Eye (tissue), 1 donor: ENCODE measurements around the gene CETP.

ENCODE experiments used
- DNase-seq: peaks from one replicate; pipeline ENCODE4 v3.0.0-alpha.2; 2015

The CETP gene

GRCh38 chr16:57025941-57026777 lies 64.4 kb downstream of the CETP start:
- no peak for DNase-seq

- DNase-seq, result no peak
Measured at GRCh38 chr16:57026778-57027062, 65.0 kb downstream of the CETP start.

- DNase-seq, result no peak
Measured at GRCh38 chr16:57027067-57027466, 65.3 kb downstream of the CETP start.

- DNase-seq, result no peak
Measured at GRCh38 chr16:57028086-57028485, 66.3 kb downstream of the CETP start.

- DNase-seq, result no peak
Measured at GRCh38 chr16:57029161-57030160, 67.7 kb downstream of the CETP start.

DNA sequence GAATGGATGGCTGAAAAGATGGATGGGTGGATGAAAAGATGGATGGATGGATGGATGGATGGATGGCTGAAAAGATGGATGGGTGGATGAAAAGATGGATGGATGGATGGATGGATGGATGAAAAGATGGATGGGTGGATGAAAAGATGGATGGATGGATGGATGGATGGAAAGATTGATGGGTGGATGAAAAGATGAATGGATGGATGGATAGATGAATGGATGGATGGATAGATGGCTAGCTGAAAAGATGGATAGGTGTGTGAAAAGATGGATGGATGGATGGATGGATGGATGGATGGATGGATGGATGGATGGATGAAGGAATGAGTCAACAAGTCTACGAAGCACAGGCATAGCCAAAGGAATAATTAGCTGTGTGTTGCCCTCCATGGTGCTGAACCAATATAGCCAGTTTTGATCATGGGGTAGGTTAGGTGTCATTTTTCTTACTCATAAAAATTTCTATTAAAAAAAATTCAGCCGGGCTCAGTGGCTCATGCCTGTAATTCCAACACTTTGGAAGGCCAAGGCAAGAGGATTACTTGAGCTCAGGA lies 68.7 kb downstream of the CETP start:
- no peak for DNase-seq

DNA sequence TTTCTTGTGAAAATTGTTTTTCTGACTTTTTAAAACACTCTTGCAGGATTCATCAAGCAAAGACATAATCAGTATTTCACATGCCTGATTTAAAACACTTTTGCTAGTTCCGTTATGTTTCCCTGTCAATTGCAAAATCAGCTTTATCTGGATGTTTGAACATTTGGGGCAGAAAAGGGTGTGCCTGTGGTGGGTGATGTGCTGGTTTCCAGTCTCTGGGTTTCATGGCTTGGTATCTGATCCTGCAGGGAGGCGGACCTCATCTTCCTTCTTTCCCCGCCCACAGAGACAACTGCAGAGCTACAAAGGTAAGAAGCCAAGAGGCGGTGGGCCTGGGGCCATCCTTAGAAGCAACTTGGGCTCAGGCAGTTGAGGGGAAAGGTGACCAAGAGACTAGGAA lies 69.4 kb downstream of the CETP start:
- DNase-seq, result no peak

- DNase-seq, result no peak
Measured at GRCh38 chr16:57032346-57032745, 70.6 kb downstream of the CETP start.

GRCh38 chr16:57032931-57033330 lies 71.2 kb downstream of the CETP start:
- DNase-seq, result no peak
